NT2/D1 (cell line): ENCODE data around the gene ARID1B.
"Not testable (repeated sequence)": the region's sequence is repeated elsewhere in the genome, so short reads cannot be mapped to it uniquely, and the experiment has no call there.

ENCODE experiments used
- DNase-seq: peaks from one replicate; pipeline ENCODE4 v3.0.0-alpha.2; 2011; ENCODE audit warnings: low read depth, low spot score
- H3K27me3 ChIP-seq: 2 replicates; pipeline ENCODE4 v1.6.0; 2011; ENCODE audit warnings: mild to moderate bottlenecking; ENCODE audit not compliant: insufficient read length, insufficient read depth
- H3K36me3 ChIP-seq: 2 replicates; pipeline ENCODE4 v1.6.1; 2011; ENCODE audit warnings: mild to moderate bottlenecking, low read length, mixed read lengths; ENCODE audit not compliant: insufficient read depth, insufficient read length
- H3K4me1 ChIP-seq: 2 replicates; pipeline ENCODE4 v1.5.1; 2011; ENCODE audit not compliant: insufficient read depth, insufficient read length
- H3K4me3 ChIP-seq: 2 replicates; pipeline ENCODE4 v1.5.1; 2011; ENCODE audit warnings: low read depth; ENCODE audit not compliant: insufficient read length
- H3K9ac ChIP-seq: 2 replicates; pipeline ENCODE4 v1.6.0; 2011; ENCODE audit warnings: low read depth; ENCODE audit not compliant: insufficient read length
- H3K9me3 ChIP-seq: 2 replicates; pipeline ENCODE4 v1.5.1; 2011; ENCODE audit warnings: mild to moderate bottlenecking, low read length; ENCODE audit not compliant: insufficient read depth
- SUZ12 ChIP-seq: IDR thresholded peaks from 2 replicates; pipeline ENCODE4 v1.6.1; 2011; ENCODE audit not compliant: insufficient read length, insufficient read depth; ENCODE audit errors: extremely low read depth
- YY1 ChIP-seq: IDR thresholded peaks from 2 replicates; pipeline ENCODE4 v1.6.1; 2011; ENCODE audit not compliant: insufficient read length, insufficient read depth
- ZNF274 ChIP-seq: IDR thresholded peaks from 2 replicates; pipeline ENCODE4 v1.6.1; 2011; ENCODE audit warnings: mild to moderate bottlenecking, low read depth, low read length

Gene ARID1B

DNA sequence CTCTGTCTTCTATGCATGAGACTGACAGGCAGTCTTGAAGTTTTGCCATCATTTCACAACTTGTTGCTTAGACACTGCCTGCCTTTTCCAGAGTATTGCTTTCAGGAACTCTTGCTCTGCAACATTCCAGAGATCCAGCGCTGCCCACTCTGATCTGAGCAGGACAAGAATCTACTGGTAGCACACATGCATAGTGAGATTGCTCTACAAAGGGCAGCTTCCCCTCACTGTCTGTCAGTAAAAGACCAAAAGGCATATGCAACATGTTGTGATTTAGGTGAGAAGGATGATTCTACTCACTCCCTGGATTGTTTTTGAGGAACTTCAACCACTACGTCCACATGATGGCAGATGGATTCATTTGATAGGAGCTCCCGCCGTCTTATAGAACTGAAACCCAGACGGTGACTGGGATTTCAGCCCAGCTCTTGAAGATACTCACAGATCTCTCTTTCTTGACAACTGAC lies 259.1 kb downstream of the ARID1B start:
- no peak for DNase-seq
- no peak overlapping the region for H3K4me3 ChIP-seq
- no peaks in the 10 kb centered on the region for H3K9me3 ChIP-seq
- H3K9ac ChIP-seq, result no peak overlapping the region
- H3K4me1 ChIP-seq, result no peaks in the 10 kb centered on the region
- TF ChIP-seq ZNF274 (no peak), YY1 (no peak), SUZ12 (no peak)
- no peaks in the 10 kb centered on the region for H3K36me3 ChIP-seq
- H3K27me3 ChIP-seq, result no peaks in the 10 kb centered on the region

DNA sequence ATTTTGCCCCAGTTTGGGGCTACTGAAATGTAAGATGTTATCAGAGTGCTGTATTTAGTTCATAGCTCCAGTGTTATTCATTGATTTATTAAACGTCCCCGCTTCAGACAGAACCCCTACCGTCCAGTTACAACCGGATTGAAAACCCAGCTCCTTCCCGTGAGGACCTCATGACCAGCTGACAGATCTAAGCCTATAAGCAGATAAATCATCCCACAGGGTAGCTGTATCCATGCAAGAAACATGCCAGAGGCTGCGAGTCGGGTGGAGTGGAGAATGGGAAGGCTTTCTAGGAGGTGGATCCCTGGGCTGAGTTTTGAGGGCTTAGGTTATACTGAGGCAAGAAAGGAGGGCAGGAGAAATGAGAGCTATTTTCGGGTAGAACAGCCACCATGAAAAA lies 260.0 kb downstream of the ARID1B start:
- Histone ChIP-seq H3K4me3 (no peak overlapping the region), H3K4me1 (no peaks in the 10 kb centered on the region), H3K36me3 (no peaks in the 10 kb centered on the region), H3K27me3 (no peaks in the 10 kb centered on the region), H3K9ac (no peak overlapping the region), H3K9me3 (no peaks in the 10 kb centered on the region)
- no peak for TF ChIP-seq YY1
- TF ChIP-seq ZNF274, result no peak
- no peak for TF ChIP-seq SUZ12
- no peak for DNase-seq

DNA sequence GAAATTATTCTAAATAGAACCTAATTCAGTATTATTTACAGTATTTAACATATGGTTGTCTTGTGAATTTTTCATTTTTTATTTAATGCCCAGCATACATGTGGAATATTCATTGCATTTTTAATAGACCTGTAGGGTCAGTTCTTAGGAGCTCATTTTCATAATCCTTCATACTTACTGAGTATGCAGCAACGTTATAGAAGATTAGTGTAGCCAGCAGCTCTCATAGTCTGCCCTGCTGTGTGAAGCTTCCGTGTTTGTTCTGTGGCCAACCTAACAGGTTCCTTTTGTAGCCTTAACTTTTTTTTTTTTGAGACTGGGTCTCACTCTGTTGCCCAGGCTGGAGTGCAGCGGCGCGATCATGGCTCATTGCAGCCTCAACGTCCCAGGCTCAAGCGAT lies 261.4 kb downstream of the ARID1B start:
- Histone ChIP-seq H3K9ac (no peak overlapping the region), H3K36me3 (no peaks in the 10 kb centered on the region), H3K4me1 (no peaks in the 10 kb centered on the region), H3K27me3 (no peaks in the 10 kb centered on the region), H3K9me3 (no peaks in the 10 kb centered on the region), H3K4me3 (no peak overlapping the region)
- TF ChIP-seq YY1, result no peak
- TF ChIP-seq SUZ12, result no peak
- TF ChIP-seq ZNF274, result no peak
- DNase-seq, result no peak

DNA sequence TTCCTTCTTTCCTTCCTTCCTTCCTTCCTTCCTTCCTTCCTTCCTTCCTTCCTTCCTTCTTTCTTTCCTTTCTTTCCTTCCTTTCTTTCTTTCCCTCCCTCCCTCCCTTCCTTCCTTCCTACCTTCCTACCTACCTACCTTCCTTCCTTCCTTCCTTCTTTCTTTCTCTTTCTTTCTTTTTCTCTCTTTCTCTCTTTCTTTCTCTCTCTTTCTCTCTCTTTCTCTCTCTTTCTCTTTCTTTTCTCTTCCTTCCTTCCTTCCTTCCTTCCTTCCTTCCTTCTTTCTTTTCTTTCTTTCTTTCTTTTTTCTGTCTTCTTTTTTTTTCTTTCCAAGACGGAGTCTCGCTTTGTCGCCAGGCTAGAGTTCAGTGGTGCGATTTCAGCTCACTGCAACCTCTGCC lies 262.5 kb downstream of the ARID1B start:
- not testable (repeated sequence) for H3K27me3 ChIP-seq

DNA sequence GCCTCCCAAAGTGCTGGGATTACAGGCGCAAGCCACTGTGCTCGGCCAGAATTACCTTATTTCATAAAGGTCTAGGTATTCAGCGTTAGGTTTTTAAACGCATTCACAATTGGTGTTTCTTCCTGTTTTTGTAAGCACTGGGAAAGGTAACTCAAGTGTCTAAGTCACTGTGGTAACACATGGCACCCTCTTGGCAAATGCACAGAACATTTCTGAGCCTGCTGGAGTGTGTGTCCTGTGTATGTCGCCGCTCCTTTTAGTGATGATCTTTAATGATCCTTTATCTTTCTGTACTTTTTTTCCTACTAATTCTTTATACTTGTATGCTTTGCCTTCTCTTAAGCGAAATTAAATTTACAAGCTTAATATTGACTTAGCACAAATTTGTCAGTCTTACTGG lies 263.0 kb downstream of the ARID1B start:
- H3K27me3 ChIP-seq, result no peaks in the 10 kb centered on the region
- no peak for DNase-seq
- H3K4me1 ChIP-seq, result no peaks in the 10 kb centered on the region
- H3K4me3 ChIP-seq, result no peak overlapping the region
- H3K9ac ChIP-seq, result no peak overlapping the region
- H3K36me3 ChIP-seq, result no peaks in the 10 kb centered on the region
- H3K9me3 ChIP-seq, result no peaks in the 10 kb centered on the region
- TF ChIP-seq SUZ12, result no peak

More for the DNA sequence above, 262.5 kb downstream of the ARID1B start:
- not testable (repeated sequence) for H3K9me3 ChIP-seq, DNase-seq, H3K36me3 ChIP-seq, H3K4me3 ChIP-seq, H3K4me1 ChIP-seq, H3K9ac ChIP-seq

DNA sequence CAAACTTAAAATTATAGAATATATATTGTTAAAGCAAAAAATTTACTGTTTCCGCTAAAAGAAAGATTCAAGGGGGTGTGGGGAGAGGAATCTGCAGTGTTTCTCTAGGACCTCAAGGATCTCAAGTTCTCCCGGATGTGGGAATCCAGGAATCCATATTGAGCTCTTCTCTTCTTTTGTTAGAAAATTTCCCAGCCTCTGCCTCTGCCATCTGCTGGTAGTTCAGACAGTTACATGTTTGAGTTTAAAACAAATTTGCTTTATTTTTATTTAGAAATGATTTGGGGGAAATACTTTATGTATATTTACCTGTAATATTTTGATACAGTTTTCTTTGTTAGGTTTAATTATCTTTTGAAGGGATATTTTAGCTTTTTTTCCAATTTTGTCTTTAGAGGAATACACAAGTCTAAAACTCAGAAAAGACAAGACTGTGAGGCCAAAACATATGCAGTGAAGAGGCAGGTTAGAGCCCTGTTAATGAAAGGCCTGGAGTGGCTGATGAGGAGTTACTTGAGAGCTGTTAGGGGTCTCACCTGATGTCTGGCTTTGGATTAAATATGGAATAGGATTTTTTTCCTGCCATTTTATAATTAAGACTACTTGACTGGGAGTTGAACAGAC lies 268.8 kb downstream of the ARID1B start:
- no peaks in the 10 kb centered on the region for H3K4me1 ChIP-seq
- DNase-seq, result peak; percentile 15
- H3K27me3 ChIP-seq, result no peaks in the 10 kb centered on the region
- H3K36me3 ChIP-seq, result no peaks in the 10 kb centered on the region
- TF ChIP-seq YY1, result no peak
- no peak for TF ChIP-seq ZNF274
- no peak for TF ChIP-seq SUZ12
- H3K9me3 ChIP-seq, result no peaks in the 10 kb centered on the region
- no peak overlapping the region for H3K4me3 ChIP-seq
- no peak overlapping the region for H3K9ac ChIP-seq

DNA sequence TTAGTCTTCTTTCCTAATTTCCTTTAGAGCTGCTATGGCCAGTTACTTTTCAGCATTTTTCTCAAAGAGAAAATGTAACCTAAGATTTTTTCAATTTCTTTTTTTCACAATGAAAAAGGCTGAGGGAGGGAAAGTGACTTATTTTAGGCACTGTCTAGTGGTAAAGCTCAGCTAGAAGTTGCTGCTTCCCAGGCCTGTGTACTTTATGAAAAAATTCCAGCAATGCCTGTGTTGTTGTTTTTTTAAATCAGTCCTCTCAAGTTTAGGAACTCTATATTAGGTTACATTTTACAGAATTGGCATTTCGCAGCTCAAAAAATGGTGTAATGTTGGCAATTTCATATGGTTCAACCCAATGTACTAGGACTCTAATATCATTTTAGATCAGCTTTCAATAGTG lies 269.6 kb downstream of the ARID1B start:
- Histone ChIP-seq H3K9ac (no peak overlapping the region), H3K4me3 (no peak overlapping the region), H3K4me1 (no peaks in the 10 kb centered on the region), H3K36me3 (no peaks in the 10 kb centered on the region), H3K27me3 (no peaks in the 10 kb centered on the region), H3K9me3 (no peaks in the 10 kb centered on the region)
- TF ChIP-seq YY1, result no peak
- no peak for TF ChIP-seq SUZ12
- TF ChIP-seq ZNF274, result no peak
- no peak for DNase-seq

DNA sequence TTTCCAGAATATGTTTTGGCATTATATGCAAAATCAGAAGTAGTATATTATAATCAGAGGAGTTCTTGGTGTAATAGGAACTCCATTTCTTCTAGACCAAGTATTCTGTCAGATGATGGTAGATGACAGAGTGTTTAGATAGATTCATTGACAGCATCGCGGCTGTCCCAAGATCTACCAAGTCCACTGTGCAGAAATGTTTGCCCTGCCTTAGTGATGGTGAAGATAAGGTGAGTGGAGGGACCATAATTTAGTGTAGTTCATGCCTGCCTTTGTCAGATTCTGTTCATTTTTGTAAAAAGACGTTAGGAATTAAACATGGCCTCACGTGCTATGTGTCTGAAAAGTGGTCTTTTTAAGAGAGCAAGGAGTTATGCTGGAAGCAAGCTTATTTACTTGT lies 270.1 kb downstream of the ARID1B start:
- no peaks in the 10 kb centered on the region for H3K27me3 ChIP-seq
- DNase-seq, result no peak
- no peaks in the 10 kb centered on the region for H3K4me1 ChIP-seq
- TF ChIP-seq ZNF274 (no peak), YY1 (no peak), SUZ12 (no peak)
- no peak overlapping the region for H3K9ac ChIP-seq
- H3K36me3 ChIP-seq, result no peaks in the 10 kb centered on the region
- H3K9me3 ChIP-seq, result no peaks in the 10 kb centered on the region
- H3K4me3 ChIP-seq, result no peak overlapping the region
